Activated CD4-positive, alpha-beta T cell treated with anti-CD3 and anti-CD28 coated beads, Interleukin-2, amount 10 ng/mL, durations not matched to agents 24 days and 14 days (primary cell): Measurements from ENCODE around the gene RPL10. TPM values are rescaled to one million over a fixed set of nuclear protein-coding genes. Genes with fewer than 3 reads are reported as not detected.

Experiments used
- DNase-seq: peaks from one replicate; pipeline ENCODE4 v3.0.0; 2022
- H3K27ac Mint-ChIP-seq: one replicate; pipeline ENCODE4 v1.8.0; 2022; ENCODE audit warnings: mild to moderate bottlenecking, mixed read lengths
- H3K27me3 Mint-ChIP-seq: one replicate; pipeline ENCODE4 v1.8.0; 2022; ENCODE audit warnings: mixed read lengths
- H3K36me3 Mint-ChIP-seq: one replicate; pipeline ENCODE4 v1.8.0; 2022; ENCODE audit warnings: low read depth, mild to moderate bottlenecking, mixed read lengths
- H3K4me1 Mint-ChIP-seq: one replicate; pipeline ENCODE4 v1.8.0; 2021; ENCODE audit warnings: mixed read lengths
- H3K4me3 Mint-ChIP-seq: one replicate; pipeline ENCODE4 v1.8.0; 2022; ENCODE audit warnings: mild to moderate bottlenecking, moderate library complexity, mixed read lengths
- H3K9me3 Mint-ChIP-seq: one replicate; pipeline ENCODE4 v1.8.0; 2021; ENCODE audit warnings: mixed read lengths
- intact Hi-C: fragments of 100-400 bp; cut with micrococcal nuclease; formaldehyde crosslinking; loops from one replicate; pipeline ENCODE4 v1.15.1; 2023
- total RNA-seq: library from RNA; stranded (reverse); gene quantifications from 2 replicates; pipeline ENCODE4 v1.2.3, GENCODE V29; 2022

The RPL10 gene
- total RNA-seq, 1 donor from 2014 or later: 2,338 TPM

DNA sequence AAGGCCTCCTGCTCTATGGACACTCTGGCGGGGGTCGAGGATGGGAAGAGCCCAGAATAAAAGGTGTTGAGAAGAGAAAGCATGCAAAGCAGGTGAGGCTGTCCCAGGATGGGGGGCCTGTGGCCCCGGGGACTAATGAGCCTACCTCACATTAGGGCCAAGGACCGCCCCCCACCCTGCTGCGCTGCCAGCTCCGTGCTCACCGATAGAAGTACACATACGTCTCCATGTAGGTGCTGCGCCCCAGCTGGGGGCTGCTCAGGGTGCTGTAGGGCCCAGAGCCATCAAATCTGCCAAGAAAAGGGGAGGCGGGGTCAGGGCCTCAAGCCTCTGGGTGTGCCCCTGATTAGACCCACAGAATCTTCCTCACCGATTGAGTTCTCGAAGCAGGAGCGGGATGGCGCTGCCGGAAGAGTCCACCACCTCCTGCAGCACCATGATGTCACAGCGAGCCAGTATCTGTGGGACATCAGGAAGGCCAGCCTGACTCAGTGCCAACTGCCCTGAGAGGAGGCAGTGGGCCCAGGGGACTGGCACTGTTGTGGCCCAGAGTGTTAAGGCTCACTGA, 6.5 kb downstream of the RPL10 start:
- no peaks in the 10 kb centered on the region for H3K9me3 Mint-ChIP-seq
- H3K4me3 Mint-ChIP-seq: no peak overlapping the region
- H3K4me1 Mint-ChIP-seq: peaks cover 9% of the 10 kb centered on the region
- H3K36me3 Mint-ChIP-seq: peaks cover 20% of the 10 kb centered on the region
- H3K27me3 Mint-ChIP-seq: no peaks in the 10 kb centered on the region
- intact Hi-C loops: no loop called here
- no peak for DNase-seq
- H3K27ac Mint-ChIP-seq: no peak overlapping the region

DNA sequence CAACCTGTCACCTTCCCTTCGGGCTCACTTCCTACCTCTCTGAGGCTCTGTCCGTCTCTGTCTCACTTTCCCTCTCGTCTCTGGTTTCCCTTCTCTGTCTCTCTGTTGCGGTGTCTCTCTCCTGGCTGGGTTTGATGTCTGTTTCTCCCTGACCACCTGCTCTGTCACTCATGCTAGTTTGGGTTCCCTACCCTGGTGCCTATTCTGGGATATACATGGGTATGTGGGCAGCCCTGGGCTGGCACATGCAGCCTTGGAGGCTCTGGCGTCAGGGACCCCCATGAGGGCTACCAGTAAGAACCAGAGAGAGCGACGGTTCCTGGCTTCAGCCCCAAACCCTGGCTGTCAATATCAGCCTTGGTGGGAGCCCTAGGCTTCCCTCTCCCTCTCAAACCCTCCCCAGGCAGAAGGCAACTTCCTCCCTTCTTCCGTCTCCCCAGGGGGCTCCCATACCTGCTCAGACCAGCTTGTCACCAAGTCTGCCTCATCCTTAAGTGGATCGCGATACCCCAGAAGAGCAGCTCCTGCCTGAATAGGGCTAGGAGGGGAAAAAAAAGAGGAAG, 10.6 kb downstream of the RPL10 start:
- intact Hi-C loops: no loop called here
- Mint-ChIP-seq H3K9me3 (no peaks in the 10 kb centered on the region), H3K27me3 (no peaks in the 10 kb centered on the region), H3K4me1 (peaks cover 11% of the 10 kb centered on the region), H3K36me3 (peaks cover 6% of the 10 kb centered on the region), H3K27ac (peak overlapping the region; percentile 41), H3K4me3 (peak overlapping the region; percentile 77)
- DNase-seq: no peak

DNA sequence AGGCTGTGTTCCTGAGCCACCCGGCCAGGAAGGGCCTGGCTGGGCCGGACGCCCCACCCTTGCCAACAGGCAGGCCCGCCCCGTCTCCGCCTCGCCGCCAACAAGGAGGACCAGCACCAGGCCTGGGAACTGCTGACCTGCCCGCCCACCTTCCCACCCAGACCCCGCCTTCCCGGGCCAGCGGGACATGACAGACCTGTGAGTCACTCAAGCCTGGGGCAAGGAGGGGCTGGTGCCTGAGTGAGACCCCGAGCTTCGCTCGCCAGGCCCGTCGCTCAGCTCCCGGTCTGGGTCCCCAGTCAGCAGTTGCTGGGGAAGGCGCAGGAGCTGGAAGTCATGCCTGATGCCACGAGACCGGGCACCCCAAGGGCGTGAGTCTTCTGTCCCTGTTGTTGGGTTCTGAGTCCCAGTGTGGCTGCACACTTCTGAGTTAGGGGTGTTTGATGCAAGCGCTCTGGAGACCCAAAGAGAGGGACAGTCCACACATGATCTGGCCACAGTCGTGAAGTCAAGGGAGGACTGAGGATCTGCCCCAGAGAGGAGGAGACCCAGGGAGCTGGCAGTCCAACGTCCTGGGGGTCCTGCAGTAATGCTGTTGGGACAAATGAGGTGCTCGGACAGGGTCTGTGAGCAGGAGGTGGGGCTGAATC, 11.2 kb downstream of the RPL10 start, which contains the start of gene DNASE1L1:
Gene DNASE1L1, minus strand, starts transcription at position 33 of the 650 bp plus-strand sequence. CDS start 3,686 bp downstream, outside the sequence.
- peaks cover 11% of the 10 kb centered on the region for H3K4me1 Mint-ChIP-seq
- H3K27ac Mint-ChIP-seq: peak within 1 kb of the TSS; percentile 66
- peaks cover 6% of the 10 kb centered on the region for H3K36me3 Mint-ChIP-seq
- peak within 1 kb of the TSS; percentile 77 for H3K4me3 Mint-ChIP-seq
- no peaks in the 10 kb centered on the region for H3K27me3 Mint-ChIP-seq
- intact Hi-C loops: no loop called here
- DNase-seq: peak; percentile 69
- no peaks in the 10 kb centered on the region for H3K9me3 Mint-ChIP-seq

DNA sequence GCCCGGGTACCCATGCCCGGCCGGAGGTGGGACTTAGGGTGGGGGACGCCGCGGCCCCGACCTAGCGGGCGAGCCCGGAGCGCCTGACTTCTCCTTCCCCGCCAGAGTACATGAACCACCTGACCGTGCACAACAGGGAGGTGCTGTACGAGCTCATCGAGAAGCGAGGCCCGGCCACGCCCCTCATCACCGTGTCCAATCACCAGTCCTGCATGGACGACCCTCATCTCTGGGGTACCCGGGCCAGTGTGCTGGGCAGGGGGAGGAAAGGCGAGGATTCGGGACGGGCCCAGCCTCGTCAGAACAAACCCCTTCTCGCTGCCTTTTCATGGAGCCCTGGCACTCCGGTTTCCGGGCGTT, 13.8 kb downstream of the RPL10 start:
- Mint-ChIP-seq H3K4me1 (peaks cover 11% of the 10 kb centered on the region), H3K9me3 (no peaks in the 10 kb centered on the region), H3K36me3 (peaks cover 12% of the 10 kb centered on the region), H3K4me3 (peak overlapping the region; percentile 84), H3K27me3 (no peaks in the 10 kb centered on the region), H3K27ac (peak overlapping the region; percentile 82)
- intact Hi-C loops: loop anchor here (1.0 kb wide), 1 partner anchor 16 kb away; the partner anchor contains the start of gene ATP6AP1
- peak; percentile 85 for DNase-seq

DNA sequence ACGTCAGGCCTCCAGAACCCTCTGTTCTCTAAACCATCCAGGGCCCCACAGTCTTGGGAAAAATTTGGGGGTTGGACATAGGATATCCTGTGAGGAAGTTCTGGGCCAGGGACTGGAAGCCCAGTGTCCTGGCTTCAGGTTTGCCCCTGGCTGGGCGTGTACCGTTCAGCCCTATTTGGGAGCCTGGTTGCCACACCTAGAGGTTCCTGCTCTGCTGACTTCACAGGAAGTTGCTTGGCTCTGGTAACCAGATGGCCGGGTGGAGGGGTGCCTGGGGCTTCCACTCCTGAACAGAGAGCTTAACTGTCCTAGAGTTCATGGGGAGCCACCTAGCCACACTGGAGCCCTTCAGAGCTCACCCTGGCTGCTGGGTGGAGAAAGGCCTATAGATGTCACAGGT, 14.3 kb downstream of the RPL10 start:
- peak overlapping the region; percentile 82 for H3K27ac Mint-ChIP-seq
- peaks cover 12% of the 10 kb centered on the region for H3K36me3 Mint-ChIP-seq
- no peaks in the 10 kb centered on the region for H3K9me3 Mint-ChIP-seq
- DNase-seq: peak; percentile 80
- intact Hi-C loops: loop anchor here (1.0 kb wide), 1 partner anchor 16 kb away; the partner anchor contains the start of gene ATP6AP1
- no peaks in the 10 kb centered on the region for H3K27me3 Mint-ChIP-seq
- H3K4me1 Mint-ChIP-seq: peaks cover 11% of the 10 kb centered on the region
- peak overlapping the region; percentile 84 for H3K4me3 Mint-ChIP-seq

DNA sequence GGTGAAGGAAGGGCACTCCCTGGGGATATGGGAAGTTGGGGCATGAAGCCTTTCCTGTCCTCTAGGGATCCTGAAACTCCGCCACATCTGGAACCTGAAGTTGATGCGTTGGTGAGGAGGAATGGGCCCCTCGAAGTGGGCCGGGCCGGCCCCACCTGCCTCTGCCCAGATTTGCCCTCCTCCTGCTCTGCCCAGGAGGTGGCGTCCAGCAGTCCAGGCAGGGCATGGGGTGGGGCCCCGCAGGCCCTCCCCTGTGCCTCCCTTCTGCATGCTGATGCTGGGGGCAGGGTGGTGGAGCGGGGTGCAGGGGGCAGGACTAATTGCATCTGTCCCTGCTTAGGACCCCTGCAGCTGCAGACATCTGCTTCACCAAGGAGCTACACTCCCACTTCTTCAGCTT, 15.0 kb downstream of the RPL10 start:
- intact Hi-C loops: no loop called here
- DNase-seq: no peak
- Mint-ChIP-seq H3K27me3 (no peaks in the 10 kb centered on the region), H3K27ac (no peak overlapping the region), H3K9me3 (no peaks in the 10 kb centered on the region), H3K4me3 (peak overlapping the region; percentile 84), H3K4me1 (peaks cover 11% of the 10 kb centered on the region), H3K36me3 (peaks cover 12% of the 10 kb centered on the region)

DNA sequence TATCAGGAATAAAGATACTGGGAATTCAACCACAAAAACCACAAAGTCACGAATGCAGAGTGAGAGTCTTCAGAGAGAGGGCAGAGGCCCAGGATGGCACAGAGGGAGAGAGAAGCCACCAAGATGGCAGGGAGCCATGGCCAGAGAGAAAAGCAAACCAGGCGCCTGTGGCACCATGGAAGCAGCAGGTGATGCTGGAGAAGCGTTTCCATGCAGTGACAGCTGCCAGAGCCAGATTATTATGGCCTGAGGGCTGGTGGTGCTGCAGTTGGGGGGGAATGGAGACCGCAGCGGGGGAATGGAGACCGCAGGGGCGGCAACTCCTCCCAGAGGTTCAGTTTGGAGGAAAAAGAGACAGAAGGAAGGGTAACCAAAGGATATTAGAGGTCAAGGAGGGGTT, 19.0 kb downstream of the RPL10 start:
- peaks cover 15% of the 10 kb centered on the region for H3K36me3 Mint-ChIP-seq
- H3K4me3 Mint-ChIP-seq: no peak overlapping the region
- DNase-seq: no peak
- no peaks in the 10 kb centered on the region for H3K9me3 Mint-ChIP-seq
- no peak overlapping the region for H3K27ac Mint-ChIP-seq
- intact Hi-C loops: no loop called here
- H3K4me1 Mint-ChIP-seq: peaks cover 5% of the 10 kb centered on the region
- H3K27me3 Mint-ChIP-seq: no peaks in the 10 kb centered on the region

DNA sequence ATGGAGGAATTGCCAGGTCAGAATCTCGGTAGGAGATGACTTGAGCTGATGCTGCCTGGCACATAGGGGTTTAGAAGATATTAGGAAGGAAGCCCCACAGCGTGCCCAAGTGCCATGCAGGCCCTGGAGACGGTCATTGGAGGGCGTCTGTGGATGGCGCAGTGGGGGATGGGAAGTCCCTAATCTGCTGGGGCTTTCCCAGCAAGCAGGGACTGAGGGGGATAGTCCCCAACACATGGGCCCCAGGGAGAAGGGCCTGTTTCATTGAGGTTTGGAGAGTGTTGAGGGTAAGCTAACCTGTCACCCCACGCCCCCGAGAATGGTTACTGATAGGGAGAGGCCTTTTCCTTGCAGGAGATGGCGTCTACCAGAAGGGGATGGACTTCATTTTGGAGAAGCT, 21.0 kb downstream of the RPL10 start:
- intact Hi-C loops: no loop called here
- Mint-ChIP-seq H3K4me1 (peaks cover 2% of the 10 kb centered on the region), H3K27ac (no peak overlapping the region), H3K4me3 (no peak overlapping the region), H3K36me3 (peaks cover 13% of the 10 kb centered on the region), H3K27me3 (no peaks in the 10 kb centered on the region), H3K9me3 (no peaks in the 10 kb centered on the region)
- no peak for DNase-seq

DNA sequence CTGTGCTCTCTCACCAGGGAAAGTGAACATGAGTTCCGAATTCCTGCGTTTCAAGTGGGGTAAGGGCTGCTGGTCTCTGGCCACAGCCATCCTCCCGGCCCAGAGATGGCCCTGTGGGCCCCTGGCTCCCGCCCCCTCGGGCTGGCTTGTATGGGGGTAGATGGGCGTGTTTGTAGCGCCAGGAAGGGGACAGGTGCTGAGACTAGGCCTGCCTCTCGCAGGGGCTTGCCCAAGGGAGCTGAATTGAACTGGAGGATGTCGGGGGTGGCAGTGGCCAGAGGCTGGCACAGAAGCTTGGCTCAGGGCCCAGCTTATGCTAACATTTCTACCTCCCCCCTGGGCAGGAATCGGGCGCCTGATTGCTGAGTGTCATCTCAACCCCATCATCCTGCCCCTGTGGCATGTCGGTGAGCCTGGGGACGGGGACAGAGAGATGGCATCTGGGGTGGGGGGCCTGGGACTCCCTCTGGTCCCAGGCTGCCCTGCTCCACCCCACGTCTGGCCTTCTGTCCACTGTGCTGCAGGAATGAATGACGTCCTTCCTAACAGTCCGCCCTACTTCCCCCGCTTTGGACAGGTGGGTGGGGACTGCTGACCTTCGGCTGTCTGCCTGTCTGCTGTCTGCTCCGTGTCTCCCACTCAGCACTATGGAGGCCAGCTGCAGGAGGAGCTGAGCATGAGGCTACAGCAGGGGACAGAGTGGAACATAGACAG, 21.7 kb downstream of the RPL10 start:
- H3K27ac Mint-ChIP-seq: no peak overlapping the region
- no peaks in the 10 kb centered on the region for H3K27me3 Mint-ChIP-seq
- H3K4me1 Mint-ChIP-seq: peaks cover 4% of the 10 kb centered on the region
- intact Hi-C loops: no loop called here
- no peak overlapping the region for H3K4me3 Mint-ChIP-seq
- DNase-seq: no peak
- H3K36me3 Mint-ChIP-seq: peaks cover 13% of the 10 kb centered on the region
- no peaks in the 10 kb centered on the region for H3K9me3 Mint-ChIP-seq

DNA sequence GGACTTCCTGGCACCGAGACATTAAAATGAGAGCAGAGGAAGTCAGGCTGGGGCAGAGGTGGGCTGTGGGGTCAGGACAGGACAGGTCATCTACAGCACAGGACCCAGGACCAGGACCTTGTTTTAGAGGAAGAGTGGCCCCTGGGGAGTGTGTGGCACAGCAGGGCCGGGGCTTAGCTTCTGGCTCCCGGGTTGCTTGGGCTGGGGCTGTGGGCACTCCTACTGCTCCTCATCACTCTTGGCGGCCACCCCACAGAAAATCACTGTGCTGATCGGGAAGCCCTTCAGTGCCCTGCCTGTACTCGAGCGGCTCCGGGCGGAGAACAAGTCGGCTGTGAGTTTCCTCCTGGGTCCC, 22.2 kb downstream of the RPL10 start:
- no peak for DNase-seq
- Mint-ChIP-seq H3K9me3 (no peaks in the 10 kb centered on the region), H3K27ac (no peak overlapping the region), H3K4me3 (no peak overlapping the region), H3K4me1 (peaks cover 4% of the 10 kb centered on the region), H3K27me3 (no peaks in the 10 kb centered on the region), H3K36me3 (peaks cover 9% of the 10 kb centered on the region)
- intact Hi-C loops: no loop called here

DNA sequence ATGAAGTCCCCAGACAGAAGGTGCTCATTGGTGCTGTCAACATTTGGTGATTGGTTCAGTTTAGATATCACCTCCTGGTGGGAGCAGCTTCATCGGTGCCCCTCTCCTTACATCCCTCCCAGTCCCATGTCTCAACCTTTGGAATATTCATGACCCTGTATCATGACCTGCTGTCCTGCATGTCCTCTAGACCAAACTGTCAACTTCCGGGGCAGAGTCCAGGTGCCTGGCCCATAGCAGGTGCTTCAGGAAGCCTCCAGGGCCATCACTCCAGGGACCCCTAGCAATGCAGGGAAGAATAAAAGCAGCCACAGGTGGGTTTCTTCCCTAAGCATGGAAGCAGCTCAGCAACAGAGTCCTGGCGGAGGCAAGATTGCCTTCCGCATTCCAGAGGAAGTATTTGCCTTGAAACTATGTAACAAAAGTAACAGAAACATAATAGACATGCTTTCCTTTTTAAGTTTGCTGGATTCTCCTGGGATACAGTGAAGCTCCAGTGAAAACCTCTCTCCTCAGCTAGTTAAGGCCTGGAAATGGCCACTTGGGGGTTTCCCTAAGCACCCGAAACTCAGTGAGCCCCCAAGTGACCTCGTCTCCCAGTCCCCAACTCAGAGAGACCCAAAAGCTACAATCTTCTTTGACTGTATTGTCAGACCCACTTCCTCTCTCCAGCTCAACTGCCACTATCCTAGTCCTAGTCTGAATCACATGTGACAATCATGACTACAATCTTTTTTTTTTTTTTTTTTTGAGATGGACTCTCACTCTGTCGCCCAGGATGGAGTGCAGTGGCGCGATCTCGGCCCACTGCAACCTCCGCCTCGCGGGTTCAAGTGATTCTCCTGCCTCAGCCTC, 29.0 kb downstream of the RPL10 start:
- Mint-ChIP-seq H3K27ac (no peak overlapping the region), H3K4me1 (peaks cover 25% of the 10 kb centered on the region), H3K36me3 (peaks cover 6% of the 10 kb centered on the region), H3K27me3 (no peaks in the 10 kb centered on the region), H3K4me3 (peak overlapping the region; percentile 84), H3K9me3 (no peaks in the 10 kb centered on the region)
- intact Hi-C loops: no loop called here
- DNase-seq: no peak

DNA sequence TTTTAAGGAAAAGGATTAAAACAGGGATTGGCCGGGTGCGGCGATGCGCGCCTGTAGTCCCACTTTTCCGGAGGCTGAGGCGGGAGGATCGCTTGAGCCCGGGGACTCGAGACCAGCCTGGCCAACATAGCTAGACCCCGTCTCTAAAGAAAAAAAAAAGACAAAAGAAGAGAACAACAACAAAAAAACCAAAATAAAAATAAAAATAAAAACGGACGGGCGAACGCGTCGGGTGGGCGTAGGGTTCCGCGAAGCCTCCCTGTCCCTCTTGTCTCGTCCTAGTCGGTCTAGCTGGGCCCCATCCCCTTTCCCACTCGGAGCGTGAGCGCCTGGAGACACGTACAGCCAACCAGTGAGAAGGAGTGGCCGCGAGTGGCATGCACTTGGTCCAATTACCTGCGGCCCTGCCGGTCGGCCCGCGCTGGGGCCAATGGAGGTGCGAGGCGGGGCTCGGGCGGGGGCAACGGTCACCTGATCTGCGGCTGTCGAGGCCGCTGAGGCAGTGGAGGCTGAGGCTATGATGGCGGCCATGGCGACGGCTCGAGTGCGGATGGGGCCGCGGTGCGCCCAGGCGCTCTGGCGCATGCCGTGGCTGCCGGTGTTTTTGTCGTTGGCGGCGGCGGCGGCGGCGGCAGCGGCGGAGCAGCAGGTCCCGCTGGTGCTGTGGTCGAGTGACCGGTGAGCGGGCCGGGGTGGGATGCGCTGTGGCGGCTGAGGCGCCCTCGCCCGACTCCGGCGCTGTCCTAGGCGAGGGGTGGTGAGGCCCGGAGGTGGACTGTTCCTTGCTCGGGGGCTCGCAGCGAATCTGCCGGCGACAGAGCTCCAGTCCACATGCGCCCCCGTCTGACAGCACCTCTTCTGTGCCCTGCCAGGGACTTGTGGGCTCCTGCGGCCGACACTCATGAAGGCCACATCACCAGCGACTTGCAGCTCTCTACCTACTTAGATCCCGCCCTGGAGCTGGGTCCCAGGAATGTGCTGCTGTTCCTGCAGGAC, 30.3 kb downstream of the RPL10 start, which contains the start of gene ATP6AP1:
Gene ATP6AP1, plus strand, starts transcription at position 502 of the 996 bp plus-strand sequence. Its CDS starts 16 bp downstream, at position 518.
- intact Hi-C loops: loop anchor here (1.0 kb wide), 1 partner anchor 16 kb away; no protein-coding TSS in a partner anchor
- Mint-ChIP-seq H3K4me3 (peak within 1 kb of the TSS; percentile 84), H3K4me1 (peaks cover 25% of the 10 kb centered on the region), H3K9me3 (no peaks in the 10 kb centered on the region), H3K27ac (peak within 1 kb of the TSS; percentile 75), H3K36me3 (peaks cover 13% of the 10 kb centered on the region), H3K27me3 (no peaks in the 10 kb centered on the region)
- peak; percentile 96 for DNase-seq
